T-helper 1 cell treated with Interleukin-12 subunit alpha and Interleukin-12 subunit beta and Interleukin-4 antibody, amounts not matched to agents 30 μg/mL and 1 μg/mL, for 36 hours (primary cell): ENCODE measurements around the gene MRPS11.

Source experiments
- H3K27ac Mint-ChIP-seq: one replicate; pipeline ENCODE4 v1.8.0; 2021; ENCODE audit warnings: mild to moderate bottlenecking, mixed read lengths
- H3K27me3 Mint-ChIP-seq: one replicate; pipeline ENCODE4 v1.8.0; 2021; ENCODE audit warnings: low read depth, mixed read lengths
- H3K36me3 Mint-ChIP-seq: one replicate; pipeline ENCODE4 v1.8.0; 2021; ENCODE audit warnings: low read depth, mixed read lengths
- H3K4me1 Mint-ChIP-seq: one replicate; pipeline ENCODE4 v1.8.0; 2021; ENCODE audit warnings: low read depth, mixed read lengths
- H3K4me3 Mint-ChIP-seq: one replicate; pipeline ENCODE4 v1.8.0; 2021; ENCODE audit warnings: mild to moderate bottlenecking, moderate library complexity, mixed read lengths
- H3K9me3 Mint-ChIP-seq: one replicate; pipeline ENCODE4 v1.8.0; 2021; ENCODE audit warnings: mixed read lengths

Gene MRPS11

GRCh38 chr15:88526247-88526879 is 58.9 kb downstream of the MRPS11 start:
- no peak overlapping the region for H3K4me3 Mint-ChIP-seq

DNA sequence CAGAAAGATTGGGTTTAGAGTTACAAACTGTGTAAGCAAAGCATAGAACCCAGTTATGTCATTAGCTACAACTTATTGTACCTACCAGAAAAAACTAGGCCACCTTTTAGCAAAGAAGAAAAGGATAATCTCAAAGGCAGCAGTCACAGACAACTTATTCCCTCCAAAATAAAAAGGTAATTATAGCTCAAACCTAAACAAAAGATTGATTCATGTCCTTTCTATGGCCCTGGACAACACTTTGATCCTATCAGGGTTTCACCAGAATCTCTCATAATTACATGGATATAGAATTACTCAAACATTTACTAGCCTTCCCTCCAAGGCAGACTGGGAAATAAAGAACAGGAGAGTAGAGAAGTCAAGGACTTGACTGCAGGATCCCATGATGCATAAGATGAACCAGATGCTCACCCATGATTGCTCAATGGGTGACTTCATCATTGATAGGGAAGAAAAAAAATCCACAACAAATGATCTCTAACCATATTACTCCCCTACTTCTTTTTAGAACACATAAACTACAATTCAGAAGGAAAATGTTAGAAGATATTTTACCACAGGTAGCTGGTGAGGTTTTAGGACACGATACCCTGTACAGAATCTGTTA is 61.6 kb downstream of the MRPS11 start:
- no peak overlapping the region for H3K27ac Mint-ChIP-seq
- peaks cover 12% of the 10 kb centered on the region for H3K36me3 Mint-ChIP-seq
- H3K4me3 Mint-ChIP-seq, result no peak overlapping the region
- no peaks in the 10 kb centered on the region for H3K4me1 Mint-ChIP-seq
- H3K27me3 Mint-ChIP-seq, result no peaks in the 10 kb centered on the region
- peaks cover 3% of the 10 kb centered on the region for H3K9me3 Mint-ChIP-seq

More at GRCh38 chr15:88526247-88526879, 58.9 kb downstream of the MRPS11 start:
- peaks cover 12% of the 10 kb centered on the region for H3K36me3 Mint-ChIP-seq
- H3K4me1 Mint-ChIP-seq, result no peaks in the 10 kb centered on the region
- no peaks in the 10 kb centered on the region for H3K27me3 Mint-ChIP-seq
- peaks cover 3% of the 10 kb centered on the region for H3K9me3 Mint-ChIP-seq
- H3K27ac Mint-ChIP-seq, result no peak overlapping the region
